Tibial nerve (tissue), 4 donors: ENCODE data around the gene ANO2.

Experiments used
- CTCF ChIP-seq, 5 experiments: fragments of 200-600 bp in 3 of 5; fragments of 450-650 bp in 2 of 5; sonication (generic) in 3 of 5; IDR thresholded peaks; one replicate each; pipeline ENCODE4 v1.5.1; 2016 to 2019; ENCODE audit warnings: antibody characterized with exemption in 5 of 5, mild to moderate bottlenecking in 3 of 5, moderate library complexity in 2 of 5
- EP300 ChIP-seq, 2 donors: sonication (generic); formaldehyde crosslinking; IDR thresholded peaks; one replicate each; pipeline ENCODE4 v1.6.1; 2017; ENCODE audit warnings: antibody characterized with exemption in 2 of 2, mild to moderate bottlenecking in 1 of 2
- POLR2A ChIP-seq, 2 donors: fragments of 450-650 bp; IDR thresholded peaks; one replicate each; pipeline ENCODE4 v1.6.1; 2017; ENCODE audit warnings: antibody characterized with exemption in 2 of 2, mild to moderate bottlenecking in 2 of 2, moderate library complexity in 2 of 2

DNA sequence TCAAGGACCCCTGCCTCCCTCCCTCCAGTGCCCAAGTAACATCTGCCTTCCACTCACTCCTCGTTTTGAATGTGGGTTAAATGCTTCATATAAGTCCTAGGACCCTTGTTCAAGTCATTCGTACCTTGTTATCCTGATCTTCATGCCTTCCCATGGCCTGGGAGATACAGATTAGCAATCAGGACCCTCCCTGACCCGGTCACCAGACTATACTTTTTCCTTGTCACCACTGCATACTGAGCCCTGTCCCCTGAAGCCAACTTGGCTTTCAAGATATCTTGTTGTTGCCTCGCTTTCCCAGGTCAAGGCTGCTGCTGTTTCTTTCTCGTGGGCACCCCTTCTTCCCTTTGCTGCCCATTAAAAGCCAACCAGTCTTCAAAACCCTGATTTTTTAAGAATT lies 208.5 kb downstream of the ANO2 start:
- TF ChIP-seq CTCF (IDR thresholded peaks at IDR 0.05) (no peak), POLR2A (IDR thresholded peaks at IDR 0.05) (no peak), EP300 (IDR thresholded peaks at IDR 0.05) (no peak)
